Eye (tissue), 1 donor: ENCODE measurements around the gene HNRNPM.
"Not testable (repeated sequence)": the region's sequence is repeated elsewhere in the genome, so short reads cannot be mapped to it uniquely, and the experiment has no call there.

Source experiments
- DNase-seq: peaks from one replicate; pipeline ENCODE4 v3.0.0-alpha.2; 2015

Gene HNRNPM

DNA sequence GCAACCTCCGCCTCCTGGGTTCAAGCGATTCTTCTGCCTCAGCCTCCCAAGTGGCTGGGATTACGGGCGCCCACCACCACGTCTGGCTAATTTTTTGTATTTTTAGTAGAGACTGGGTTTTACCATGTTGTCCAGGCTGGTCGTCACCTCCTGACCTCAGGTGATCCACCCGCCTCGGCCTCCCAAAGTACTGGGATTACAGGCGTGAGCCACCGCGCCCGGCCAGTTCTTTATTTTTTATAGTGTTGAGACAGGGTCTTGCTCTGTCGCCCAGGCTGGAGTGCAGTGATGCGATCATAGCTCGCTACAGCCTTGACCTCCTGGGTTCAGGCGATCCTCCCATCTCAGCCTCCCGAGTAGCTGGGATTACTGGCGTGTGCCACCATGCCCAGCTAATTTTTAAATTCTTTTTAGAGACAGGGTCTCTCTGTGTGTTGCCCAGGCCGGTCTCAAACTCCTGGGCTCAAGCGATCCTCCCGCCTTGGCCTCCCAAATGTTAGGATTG is 69.8 kb downstream of the HNRNPM start:
- DNase-seq, result not testable (repeated sequence)

DNA sequence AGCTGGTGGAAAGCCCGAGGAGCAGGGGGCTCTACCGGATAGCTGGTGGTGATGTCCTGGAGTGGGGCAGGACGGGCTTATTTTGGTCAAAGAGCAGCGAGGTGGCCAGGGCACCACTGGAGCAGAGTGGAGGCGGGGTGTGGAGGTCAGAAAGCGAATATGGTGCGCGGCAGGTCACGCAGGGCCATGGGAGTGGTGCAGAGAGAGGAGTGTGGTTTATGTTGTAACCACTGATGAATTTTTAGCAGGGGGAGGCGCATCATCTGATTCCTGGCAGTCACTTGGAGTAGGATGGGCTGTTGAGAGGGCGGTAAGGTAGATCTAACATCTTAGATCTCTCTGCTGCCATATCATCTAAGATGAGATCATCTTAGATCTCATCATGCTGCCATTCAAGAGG is 70.5 kb downstream of the HNRNPM start:
- DNase-seq, result no peak

DNA sequence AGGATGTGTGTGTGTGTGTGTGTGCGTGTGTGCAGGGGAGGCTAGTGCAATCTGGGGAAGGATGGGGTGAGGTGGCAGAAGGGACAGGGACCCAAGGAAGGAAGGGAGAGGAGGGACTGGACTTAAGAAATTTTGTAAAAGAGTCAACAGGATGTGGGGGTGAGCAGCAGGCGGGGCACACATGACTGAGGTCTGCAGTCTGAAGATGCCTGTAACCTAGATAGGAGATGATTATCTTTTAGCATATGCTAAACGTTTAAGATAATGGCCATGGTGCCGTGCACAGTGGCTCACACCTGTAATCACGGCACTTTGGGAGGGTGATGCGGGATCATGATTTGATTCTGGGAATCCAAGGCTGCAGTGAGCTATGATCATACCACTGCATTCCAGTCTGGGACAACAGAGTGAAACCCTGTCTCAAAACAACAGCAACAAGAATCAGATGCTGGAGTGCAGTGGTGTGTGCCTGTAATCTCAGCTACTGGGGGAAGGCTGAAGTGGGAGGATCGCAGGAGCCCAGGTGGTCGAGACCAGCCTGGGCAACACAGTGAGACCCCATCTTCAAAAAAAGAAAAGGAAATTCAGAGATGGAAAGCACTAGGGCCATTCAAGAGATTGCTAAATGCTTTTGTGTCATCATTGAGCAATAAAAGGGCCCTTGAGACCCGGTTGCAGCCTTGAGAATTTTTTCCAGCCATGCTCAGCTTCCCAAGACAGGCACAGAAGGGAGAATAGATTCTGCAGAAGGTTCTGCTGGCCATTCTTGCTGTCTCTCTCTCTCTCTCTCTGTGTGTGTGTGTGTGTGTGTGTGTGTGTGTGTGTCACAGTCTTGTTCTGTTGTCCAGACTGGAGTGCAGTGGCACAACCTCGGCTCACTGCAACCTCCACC is 73.0 kb downstream of the HNRNPM start:
- DNase-seq, result no peak

DNA sequence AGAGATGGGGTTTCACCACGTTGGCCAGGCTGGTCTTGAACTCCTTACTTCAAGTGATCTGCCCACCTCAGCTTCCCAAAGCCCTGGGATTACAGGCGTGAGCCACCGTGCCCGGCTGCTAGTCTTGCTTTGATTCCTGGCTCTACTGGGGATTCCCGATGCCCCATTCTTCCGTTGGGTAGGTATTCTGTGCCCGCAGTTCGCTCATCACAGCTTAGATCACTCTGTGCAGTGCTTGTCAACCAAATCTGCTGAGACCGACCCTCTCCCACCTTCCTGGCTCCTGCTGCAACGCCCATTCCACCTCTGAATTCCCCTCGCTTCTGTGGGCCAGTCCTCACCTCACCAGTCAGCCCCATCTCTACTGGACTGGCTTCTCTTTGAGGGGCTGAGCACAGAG is 73.8 kb downstream of the HNRNPM start:
- DNase-seq, result no peak

DNA sequence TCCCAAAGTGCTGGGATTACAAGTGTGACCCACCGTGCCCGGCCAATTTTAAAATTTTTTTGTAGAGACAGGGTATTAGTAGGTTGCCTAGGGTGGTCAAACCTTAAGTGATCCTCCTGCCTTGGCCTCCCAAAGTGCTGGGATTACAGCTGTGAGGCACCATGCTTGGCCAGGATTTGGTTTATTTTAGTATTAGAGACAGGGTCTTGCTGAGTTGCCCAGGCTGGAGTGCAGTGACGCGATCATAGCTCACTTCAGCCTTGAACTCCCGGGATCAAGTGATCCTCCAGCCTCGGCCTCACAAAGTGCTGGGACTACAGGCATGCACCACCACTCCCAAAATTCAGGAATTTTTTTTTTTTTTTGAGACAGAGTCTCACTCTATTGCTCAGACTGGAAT is 74.6 kb downstream of the HNRNPM start:
- no peak for DNase-seq

DNA sequence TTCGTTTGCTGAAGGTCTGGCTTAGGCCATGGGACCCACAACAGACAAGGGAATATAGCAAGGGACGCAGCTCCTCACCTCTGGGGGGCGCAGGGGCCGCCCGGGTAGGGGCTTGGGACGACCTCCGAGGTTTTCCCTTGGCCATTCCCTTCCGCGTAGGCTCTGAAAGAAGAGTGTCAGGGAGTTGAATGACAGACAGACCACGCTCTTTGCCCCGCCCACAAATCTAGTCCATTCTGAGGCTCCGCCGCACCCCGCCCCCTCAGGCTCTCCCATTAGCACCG is 80.6 kb downstream of the HNRNPM start:
- no peak for DNase-seq

DNA sequence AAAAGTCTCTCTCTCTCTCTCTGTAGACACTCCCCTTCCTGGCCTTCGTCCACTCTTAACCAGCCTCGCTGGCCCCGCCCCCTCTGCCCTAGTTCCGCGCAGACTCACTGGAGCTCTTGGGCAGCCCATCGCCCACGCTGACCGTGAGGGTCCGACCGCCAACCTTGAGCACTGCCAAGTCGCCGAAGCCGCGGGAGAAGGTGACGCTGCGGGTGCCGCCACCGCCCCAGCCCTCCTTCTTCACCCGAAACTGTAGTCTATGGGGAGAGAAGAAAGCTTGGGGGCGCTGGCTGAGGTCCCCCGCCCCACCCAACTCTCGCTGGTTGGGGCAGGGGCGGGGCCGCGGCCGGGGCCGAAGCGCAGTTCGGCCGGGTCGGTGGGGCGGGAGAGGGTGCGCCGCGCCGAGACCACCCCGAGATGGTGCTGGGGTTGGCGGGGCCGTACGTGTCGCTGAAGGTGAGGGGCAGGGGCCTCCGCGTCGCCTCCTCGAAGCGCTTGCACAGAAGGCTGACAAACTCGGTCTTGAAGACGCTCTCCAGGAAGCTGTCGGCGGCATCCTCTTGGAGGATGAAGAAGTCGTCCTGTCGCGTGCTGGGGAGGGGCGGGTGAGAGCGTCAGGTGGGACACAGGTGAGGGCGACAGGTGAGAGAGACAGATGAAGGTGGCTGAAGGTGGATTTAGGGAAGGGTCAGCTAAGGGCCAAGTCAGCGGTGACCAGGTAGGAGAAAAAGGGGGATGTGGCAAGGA is 81.7 kb downstream of the HNRNPM start:
- peak; percentile 99 for DNase-seq

DNA sequence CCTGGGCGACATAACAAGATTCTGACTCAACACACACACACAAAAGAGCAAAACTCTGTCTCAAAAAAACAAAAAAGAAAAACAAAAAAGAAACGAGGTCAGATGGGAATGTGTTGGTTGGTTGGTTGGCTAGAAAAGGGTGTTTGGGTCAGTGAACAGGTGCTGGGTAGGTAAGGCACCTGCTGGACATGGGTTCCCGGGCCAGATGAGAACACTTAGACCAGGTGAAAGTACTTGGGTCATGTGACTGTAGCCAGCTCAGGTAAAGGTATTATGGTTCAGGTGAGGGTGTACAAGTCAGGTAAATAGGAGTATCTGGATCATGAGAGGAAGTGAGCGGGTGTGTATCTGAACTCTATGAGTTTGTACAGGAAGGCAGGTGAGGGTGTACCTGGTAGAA is 83.7 kb downstream of the HNRNPM start:
- no peak for DNase-seq

DNA sequence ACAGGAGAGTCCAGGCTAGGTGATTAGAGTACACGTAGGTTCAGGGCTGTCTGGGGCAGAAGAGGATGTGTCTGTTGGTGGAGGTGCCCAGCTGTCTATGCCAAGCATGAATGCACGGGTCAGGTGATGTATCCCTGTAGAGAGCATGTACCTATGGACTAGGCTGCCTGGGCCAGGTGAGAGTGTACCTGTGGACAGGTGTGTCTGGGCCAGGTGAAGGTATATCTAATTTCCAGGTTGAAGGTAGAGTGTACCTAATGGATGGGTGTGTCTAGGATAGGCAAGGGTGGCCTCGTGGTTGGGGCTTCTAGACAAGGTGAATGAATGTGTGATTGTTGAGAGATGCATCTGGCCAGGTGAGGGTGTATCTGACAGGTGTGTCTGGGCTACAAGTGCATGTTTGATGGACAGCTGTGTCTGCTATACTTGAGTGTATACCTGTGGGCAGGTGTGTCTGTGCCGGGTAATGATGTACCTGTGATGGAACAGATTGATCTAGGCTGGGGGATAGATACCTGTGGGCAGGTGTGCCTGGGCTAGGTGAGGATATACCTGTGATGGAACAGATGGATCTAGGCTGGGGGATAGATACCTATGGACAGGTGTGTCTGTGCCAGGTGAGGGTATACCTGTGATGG is 84.7 kb downstream of the HNRNPM start:
- DNase-seq, result no peak

DNA sequence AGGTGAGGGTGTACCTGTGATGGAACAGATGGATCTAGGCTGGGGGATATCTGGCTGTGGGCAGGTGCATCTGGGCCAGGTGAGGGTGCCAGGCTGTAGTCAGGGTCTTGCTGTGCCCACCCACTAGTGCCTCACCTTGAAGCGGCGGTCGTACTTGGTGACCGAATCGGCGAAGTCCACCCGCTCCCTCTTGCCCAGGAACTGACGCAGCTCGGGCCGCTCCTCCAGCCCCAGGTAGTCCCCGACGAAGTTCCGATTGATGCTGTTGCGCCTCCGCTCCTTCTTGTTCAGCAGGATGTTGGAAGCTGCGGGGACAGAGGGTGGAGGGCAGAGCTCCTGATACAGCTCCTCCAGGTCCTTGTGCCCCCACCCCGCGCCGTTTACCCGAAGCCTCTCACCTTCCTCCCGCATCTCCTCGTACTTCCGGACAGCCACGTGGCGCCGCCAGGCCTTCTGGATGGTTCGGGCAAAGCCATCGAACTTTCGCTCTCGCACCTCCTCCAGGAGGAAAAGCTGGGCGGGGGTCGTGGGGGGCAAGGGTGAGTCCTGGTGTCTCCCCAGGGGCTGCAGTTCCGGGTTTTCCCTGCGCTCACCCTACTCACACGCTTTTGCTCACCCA is 85.4 kb downstream of the HNRNPM start:
- DNase-seq, result no peak

DNA sequence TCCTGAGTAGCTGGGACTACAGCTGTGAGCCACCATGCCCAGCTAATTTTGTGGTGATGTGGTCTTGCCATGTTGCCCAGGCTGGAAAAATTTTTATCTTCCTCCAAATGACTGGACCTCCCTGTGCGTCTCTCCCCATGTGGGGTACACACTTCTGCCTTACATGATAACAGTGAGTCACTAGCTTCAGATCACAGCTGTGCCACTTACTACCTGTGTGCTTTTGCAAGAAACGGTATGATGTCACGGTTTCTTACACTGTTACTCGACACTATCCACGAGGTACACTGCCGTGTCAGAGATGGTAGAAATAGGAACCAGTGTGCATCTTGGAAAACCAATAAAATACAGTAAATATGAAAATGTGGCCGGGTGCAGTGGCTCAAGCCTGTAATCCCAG is 86.7 kb downstream of the HNRNPM start:
- no peak for DNase-seq

DNA sequence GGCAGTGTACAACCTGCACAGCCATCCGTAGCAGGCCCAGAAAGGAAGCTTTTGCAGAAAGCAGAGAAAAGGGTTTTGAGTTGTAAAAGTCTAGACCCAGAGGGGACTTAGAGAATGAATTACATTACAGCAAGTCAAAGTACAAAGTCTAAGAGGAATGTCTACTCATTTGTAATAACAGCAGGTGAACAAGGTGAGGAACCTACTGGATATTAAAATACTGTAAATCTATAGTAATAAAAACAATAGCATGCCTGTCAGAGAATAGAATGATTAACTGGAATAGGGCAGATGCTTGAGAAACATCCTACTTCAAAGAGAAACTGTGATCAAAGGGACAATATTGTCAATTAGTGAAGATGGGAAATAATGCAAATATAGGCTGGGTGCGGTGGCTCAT is 87.5 kb downstream of the HNRNPM start:
- DNase-seq, result no peak

DNA sequence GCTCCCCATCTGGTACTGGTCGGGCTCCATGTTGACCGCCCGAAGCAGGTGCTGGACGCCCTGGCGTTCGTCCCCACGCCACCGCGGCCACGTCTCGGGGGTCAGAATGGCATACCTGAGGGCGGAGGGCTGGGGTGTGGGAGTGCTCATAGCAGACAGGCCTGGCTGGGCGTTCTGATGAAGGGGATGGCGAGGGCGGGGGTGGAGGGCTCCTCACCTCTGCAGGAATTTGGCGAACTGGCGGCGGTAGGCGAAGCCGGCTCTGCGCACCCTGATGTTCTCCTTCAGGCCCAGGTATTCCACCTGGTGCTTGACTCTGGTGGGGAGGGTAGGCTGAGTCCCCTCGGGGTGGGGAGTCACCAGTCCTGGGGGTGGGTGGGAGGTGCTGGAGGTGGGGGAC is 91.5 kb downstream of the HNRNPM start:
- no peak for DNase-seq

DNA sequence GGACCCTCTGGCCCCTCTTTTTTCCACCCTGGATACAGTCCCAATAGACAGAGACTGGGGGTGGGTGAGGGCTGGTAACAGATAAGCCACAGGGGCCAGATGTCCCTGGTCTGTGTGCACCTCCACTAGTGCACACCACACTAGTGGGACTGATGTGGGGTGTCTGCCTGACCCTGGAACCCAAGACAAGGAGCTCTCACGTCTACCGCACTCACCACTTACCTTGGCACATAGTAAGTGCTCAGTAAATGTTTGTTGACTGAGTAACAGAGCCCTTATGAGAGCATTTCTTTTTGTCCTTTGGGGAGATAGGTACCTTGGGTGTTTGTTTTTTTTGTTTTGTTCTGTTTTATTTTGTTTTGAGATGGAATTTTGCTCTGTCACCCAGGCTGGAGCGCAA is 92.3 kb downstream of the HNRNPM start:
- DNase-seq, result no peak
